Measurements from ENCODE around the gene PRRC2A.

The PRRC2A gene

GRCh38 chr6:31645325-31645724 is 24.8 kb downstream of the PRRC2A start:
- no peak overlapping the region for H2AFZ ChIP-seq (ENCODE audit: low read depth)
- H3K36me3 ChIP-seq (ENCODE audit: insufficient read depth), result peaks cover 3% of the 10 kb centered on the region; the same call in 1 of the 2 replicates
- H3K27ac ChIP-seq, result no peak overlapping the region
- no peaks in the 10 kb centered on the region for H3K27me3 ChIP-seq (ENCODE audit: insufficient read depth, low read depth)
- H4K20me1 ChIP-seq (ENCODE audit: insufficient read depth), result no peaks in the 10 kb centered on the region
- no peak overlapping the region for H3K9ac ChIP-seq
- no peak overlapping the region for H3K4me2 ChIP-seq
- no peak for TF ChIP-seq CTCF (conservative IDR thresholded peaks at IDR 0.05; ENCODE audit: low read depth, low read length)
- H3K4me1 ChIP-seq (ENCODE audit: low read depth, poor library complexity, severe bottlenecking), result peaks cover 3% of the 10 kb centered on the region
- H3K79me2 ChIP-seq (ENCODE audit: insufficient read depth, low read depth), result peaks cover 8% of the 10 kb centered on the region; the same call in 1 of the 2 replicates
- H3K4me3 ChIP-seq (IDR thresholded peaks at IDR 0.05; ENCODE audit: insufficient read depth, low read depth, low read length), result no peak overlapping the region

GRCh38 chr6:31651602-31652191 is 31.2 kb downstream of the PRRC2A start:
- TF ChIP-seq CTCF (conservative IDR thresholded peaks at IDR 0.05; ENCODE audit: low read depth, low read length), result no peak
- Histone ChIP-seq H3K4me3 (IDR thresholded peaks at IDR 0.05; ENCODE audit: insufficient read depth, low read depth, low read length) (peak overlapping the region; percentile 37), H4K20me1 (ENCODE audit: insufficient read depth) (no peaks in the 10 kb centered on the region), H3K27ac (peak overlapping the region; percentile 75; the same call in 1 of the 2 replicates), H3K4me1 (ENCODE audit: low read depth, poor library complexity, severe bottlenecking) (peaks cover 15% of the 10 kb centered on the region), H3K27me3 (ENCODE audit: insufficient read depth, low read depth) (no peaks in the 10 kb centered on the region), H3K9ac (peak overlapping the region; percentile 73; the same call in 1 of the 2 replicates), H3K36me3 (ENCODE audit: insufficient read depth) (peaks cover 3% of the 10 kb centered on the region; the same call in 1 of the 2 replicates), H3K79me2 (ENCODE audit: insufficient read depth, low read depth) (peaks cover 23% of the 10 kb centered on the region), H3K4me2 (peak overlapping the region; percentile 63), H2AFZ (ENCODE audit: low read depth) (peak overlapping the region; percentile 72; the same call in 1 of the 2 replicates)

DNA sequence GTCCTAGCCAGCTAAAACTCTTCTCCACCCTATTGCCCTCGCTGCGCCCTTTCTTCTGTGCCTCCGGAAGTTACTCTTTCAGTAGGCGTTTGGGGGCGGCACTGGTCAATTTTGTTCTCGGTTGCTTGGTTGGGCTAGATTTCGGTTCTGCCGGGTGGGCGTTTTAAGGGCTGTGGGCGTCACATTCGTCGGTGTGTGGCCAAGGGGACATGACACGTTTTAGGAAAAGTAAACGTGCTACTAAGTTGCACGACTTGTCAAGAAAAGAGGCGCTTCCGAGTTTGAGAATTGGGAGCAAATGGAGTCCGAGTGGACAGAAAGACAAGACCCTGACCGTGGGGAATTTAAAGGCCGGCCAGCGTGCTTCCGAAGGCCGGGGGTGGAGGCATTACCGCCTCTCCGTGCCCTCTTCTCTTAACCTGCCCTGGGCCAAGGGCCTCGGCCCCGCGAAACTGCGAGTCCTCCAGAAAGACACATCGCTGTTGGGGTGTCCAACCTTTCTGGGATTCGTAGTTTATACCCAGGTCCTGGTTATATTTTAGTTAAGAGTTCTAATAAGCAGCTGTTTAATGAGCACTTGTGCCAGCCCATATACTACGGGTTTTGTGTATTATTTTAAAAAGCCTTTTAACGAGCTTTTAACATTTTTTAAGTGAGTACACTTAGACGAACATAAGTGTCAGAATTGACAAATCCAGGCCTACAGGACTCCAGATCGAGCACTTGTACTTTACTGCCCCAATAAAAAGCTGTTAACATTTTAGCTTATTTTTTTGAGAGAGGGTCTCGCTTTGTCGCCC is 32.6 kb downstream of the PRRC2A start:
- peak; percentile 32 for TF ChIP-seq CTCF (conservative IDR thresholded peaks at IDR 0.05; ENCODE audit: low read depth, low read length)
- Histone ChIP-seq H3K36me3 (ENCODE audit: insufficient read depth) (no peaks in the 10 kb centered on the region; the same call in 1 of the 2 replicates), H3K4me1 (ENCODE audit: low read depth, poor library complexity, severe bottlenecking) (peaks cover 15% of the 10 kb centered on the region), H3K4me2 (peak overlapping the region; percentile 63), H3K4me3 (IDR thresholded peaks at IDR 0.05; ENCODE audit: insufficient read depth, low read depth, low read length) (no peak overlapping the region), H4K20me1 (ENCODE audit: insufficient read depth) (no peaks in the 10 kb centered on the region), H3K27me3 (ENCODE audit: insufficient read depth, low read depth) (no peaks in the 10 kb centered on the region), H2AFZ (ENCODE audit: low read depth) (peak overlapping the region; percentile 72), H3K9ac (peak overlapping the region; percentile 73; the same call in 1 of the 2 replicates), H3K79me2 (ENCODE audit: insufficient read depth, low read depth) (peaks cover 23% of the 10 kb centered on the region), H3K27ac (peak overlapping the region; percentile 75)

GRCh38 chr6:31654574-31655348 is 34.2 kb downstream of the PRRC2A start:
- H3K79me2 ChIP-seq (ENCODE audit: insufficient read depth, low read depth), result peaks cover 30% of the 10 kb centered on the region
- H3K27ac ChIP-seq, result no peak overlapping the region
- no peak overlapping the region for H2AFZ ChIP-seq (ENCODE audit: low read depth)
- TF ChIP-seq CTCF (conservative IDR thresholded peaks at IDR 0.05; ENCODE audit: low read depth, low read length), result no peak
- no peaks in the 10 kb centered on the region for H4K20me1 ChIP-seq (ENCODE audit: insufficient read depth)
- no peak overlapping the region for H3K9ac ChIP-seq
- H3K36me3 ChIP-seq (ENCODE audit: insufficient read depth), result no peaks in the 10 kb centered on the region
- H3K27me3 ChIP-seq (ENCODE audit: insufficient read depth, low read depth), result no peaks in the 10 kb centered on the region
- H3K4me2 ChIP-seq, result no peak overlapping the region
- no peak overlapping the region for H3K4me3 ChIP-seq (IDR thresholded peaks at IDR 0.05; ENCODE audit: insufficient read depth, low read depth, low read length)
- peaks cover 24% of the 10 kb centered on the region for H3K4me1 ChIP-seq (ENCODE audit: low read depth, poor library complexity, severe bottlenecking)
